HEK293T (cell line): ENCODE data around the gene CSHL1.
"Not testable (repeated sequence)": the region's sequence is repeated elsewhere in the genome, so short reads cannot be mapped to it uniquely, and the experiment has no call there.

Experiments
- CTCF ChIA-PET: fragments of 350-600 bp; formaldehyde crosslinking; extraction: SDS; loops from one replicate; lab custom pipeline; 2021; ENCODE audit warnings: antibody characterized with exemption, inconsistent platforms; lab: Yijun Ruan, JAX
- POLR2A ChIA-PET: fragments of 350-600 bp; formaldehyde crosslinking; extraction: SDS; loops from one replicate; lab custom pipeline; 2020; ENCODE audit warnings: antibody characterized with exemption, inconsistent platforms; lab: Yijun Ruan, JAX
- DNase-seq: peaks from one replicate; pipeline ENCODE4 v3.0.0; 2012; ENCODE audit warnings: mixed read lengths; ENCODE audit errors: extremely low spot score
- FOXA1 ChIP-seq: fragments of 450-650 bp; IDR thresholded peaks from 2 replicates; pipeline ENCODE4 v1.6.1; 2016; ENCODE audit warnings: mild to moderate bottlenecking
- L3MBTL2 ChIP-seq: fragments of 450-650 bp; conservative IDR thresholded peaks from 2 replicates; pipeline ENCODE4 v1.6.1; 2016; ENCODE audit warnings: mild to moderate bottlenecking
- SP1 ChIP-seq: fragments of 450-650 bp; IDR thresholded peaks from 2 replicates; pipeline ENCODE4 v1.6.1; 2017

The CSHL1 gene

GRCh38 chr17:63903787-63904201 is 7.3 kb downstream of the CSHL1 start:
- POLR2A ChIA-PET, DNase-seq: not testable (repeated sequence)
- CTCF ChIA-PET: interaction anchor here (1.2 kb wide), 1 partner anchor 43 kb away, joined by 3 read pairs; no protein-coding TSS in a partner anchor
- TF ChIP-seq L3MBTL2: 0 out of 2 replicates have a peak, but pooled peaks have one; percentile 17

GRCh38 chr17:63901971-63902370 is 9.1 kb downstream of the CSHL1 start:
- DNase-seq, POLR2A ChIA-PET: not testable (repeated sequence)
- CTCF ChIA-PET: interaction anchor here (0.6 to 1.2 kb wide), 4 partner anchors 12 to 126 kb away, joined by 3 to 5 read pairs (median 3); no protein-coding TSS in a partner anchor

GRCh38 chr17:63898899-63899798 is 11.9 kb downstream of the CSHL1 start:
- POLR2A ChIA-PET, DNase-seq: not testable (repeated sequence)
- CTCF ChIA-PET: interaction anchor here (1.1 kb wide), 1 partner anchor 9 kb away, joined by 3 read pairs; no protein-coding TSS in a partner anchor

GRCh38 chr17:63896524-63897354 is 14.3 kb downstream of the CSHL1 start, which contains the start of gene CSH1:
CSH1 (minus strand) TSS chr17:63896574; CDS start chr17:63896511, 63 bp downstream.
- DNase-seq, CTCF ChIA-PET, POLR2A ChIA-PET: not testable (repeated sequence)

GRCh38 chr17:63894821-63895220 is 16.2 kb downstream of the CSHL1 start:
- DNase-seq, CTCF ChIA-PET, POLR2A ChIA-PET: not testable (repeated sequence)

- POLR2A ChIA-PET, DNase-seq, CTCF ChIA-PET: not testable (repeated sequence)
These were observed 17.0 kb downstream of the CSHL1 start for GRCh38 chr17:63894021-63894420.

GRCh38 chr17:63892316-63893037 is 18.6 kb downstream of the CSHL1 start:
- CTCF ChIA-PET, DNase-seq, POLR2A ChIA-PET: not testable (repeated sequence)

GRCh38 chr17:63889026-63889848 is 21.8 kb downstream of the CSHL1 start:
- DNase-seq, POLR2A ChIA-PET: not testable (repeated sequence)
- CTCF ChIA-PET: interaction anchor here (0.5 to 2.2 kb wide), 11 partner anchors 9 to 440 kb away, joined by 3 to 9 read pairs (median 3); partner anchors contain the start of genes CSHL1 and GH1

- POLR2A ChIA-PET, CTCF ChIA-PET, DNase-seq: not testable (repeated sequence)
These were observed 25.9 kb downstream of the CSHL1 start for GRCh38 chr17:63885119-63885518.

GRCh38 chr17:63882626-63883126 is 28.4 kb downstream of the CSHL1 start:
- CTCF ChIA-PET: interaction anchor here (0.6 to 0.9 kb wide), 2 partner anchors 38 to 137 kb away, joined by 3 read pairs; partner anchors contain the start of gene ICAM2
- POLR2A ChIA-PET, DNase-seq: not testable (repeated sequence)

GRCh38 chr17:63881935-63882601 is 29.0 kb downstream of the CSHL1 start, which contains the start of gene GH2:
GH2 (minus strand) TSS chr17:63881944; CDS start chr17:63881801, 143 bp downstream.
- CTCF ChIA-PET: interaction anchor here (0.9 to 1.5 kb wide), 3 partner anchors 12 to 24 kb away, joined by 3 to 7 read pairs (median 3); no protein-coding TSS in a partner anchor
- POLR2A ChIA-PET: no interaction called here
- peak; percentile 86 for DNase-seq
- no peak for TF ChIP-seq SP1
- TF ChIP-seq FOXA1: no peak

GRCh38 chr17:63881337-63881736 is 29.7 kb downstream of the CSHL1 start:
- POLR2A ChIA-PET: not testable (repeated sequence)
- CTCF ChIA-PET: interaction anchor here (0.6 to 1.5 kb wide), 5 partner anchors 11 to 180 kb away, joined by 3 to 7 read pairs (median 3); no protein-coding TSS in a partner anchor
- DNase-seq: peak; percentile 15
